Left ventricle myocardium inferior (tissue), 1 donor: ENCODE data around the gene CDK7. TPM values are rescaled to one million over a fixed set of nuclear protein-coding genes. Genes with fewer than 3 reads are reported as not detected.

Experiments
- DNase-seq: peaks from one replicate; pipeline ENCODE4 v3.0.0-alpha.2; 2020
- H3K27ac ChIP-seq: fragments of 200-600 bp; replicated peaks from 2 replicates; pipeline ENCODE4 v1.8.0; 2021
- H3K27me3 ChIP-seq: fragments of 200-600 bp; 2 replicates; pipeline ENCODE4 v1.8.0; 2021; ENCODE audit warnings: low read depth
- H3K36me3 ChIP-seq: fragments of 200-600 bp; 2 replicates; pipeline ENCODE4 v1.8.0; 2021
- H3K4me1 ChIP-seq: fragments of 200-600 bp; 2 replicates; pipeline ENCODE4 v1.8.0; 2021
- H3K4me3 ChIP-seq: fragments of 200-600 bp; 2 replicates; pipeline ENCODE4 v1.8.0; 2021; ENCODE audit warnings: mild to moderate bottlenecking, moderate library complexity
- H3K9me3 ChIP-seq: fragments of 200-600 bp; replicated peaks from 2 replicates; pipeline ENCODE4 v1.8.0; 2021
- CTCF ChIP-seq: fragments of 200-600 bp; IDR thresholded peaks from 2 replicates; pipeline ENCODE4 v1.8.0; 2021; ENCODE audit warnings: antibody characterized with exemption, mild to moderate bottlenecking, borderline replicate concordance
- intact Hi-C: fragments of 100-400 bp; cut with micrococcal nuclease; formaldehyde crosslinking; loops from one replicate; pipeline ENCODE4 v1.11.0; 2022
- total RNA-seq: library from RNA; stranded (reverse); fragmentation: NEBNext Ultra II Directional; extraction: Animal tissue kit (Norgen Biotek cat#: 25700); gene quantifications from one replicate; pipeline ENCODE4 v1.2.1, GENCODE V29; 2021
- donor health status: DM: no; HTN: yes; CAD: no; lungs with severe emphysema.

Gene CDK7
- total RNA-seq, 1 donor from 2014 or later, result 10.5 TPM

GRCh38 chr5:69238760-69239251 lies 4.1 kb downstream of the CDK7 start:
- H3K27me3 ChIP-seq, result no peaks in the 10 kb centered on the region
- peaks cover 20% of the 10 kb centered on the region for H3K36me3 ChIP-seq
- no peak overlapping the region for H3K4me3 ChIP-seq
- peaks cover 33% of the 10 kb centered on the region for H3K4me1 ChIP-seq
- TF ChIP-seq CTCF, result no peak
- DNase-seq, result no peak
- intact Hi-C loops, result loop anchor here (10.0 kb wide), 1 partner anchor 144 kb away; the partner anchor contains the start of gene SLC30A5
- no peak overlapping the region for H3K27ac ChIP-seq
- H3K9me3 ChIP-seq, result no peaks in the 10 kb centered on the region

GRCh38 chr5:69242215-69242927 lies 7.7 kb downstream of the CDK7 start:
- no peak overlapping the region for H3K27ac ChIP-seq
- H3K4me3 ChIP-seq, result no peak overlapping the region
- no peak for TF ChIP-seq CTCF
- H3K27me3 ChIP-seq, result no peaks in the 10 kb centered on the region
- no peak for DNase-seq
- no peaks in the 10 kb centered on the region for H3K9me3 ChIP-seq
- H3K4me1 ChIP-seq, result peaks cover 6% of the 10 kb centered on the region
- intact Hi-C loops, result no loop called here
- H3K36me3 ChIP-seq, result peaks cover 17% of the 10 kb centered on the region

GRCh38 chr5:69245031-69245430 lies 10.3 kb downstream of the CDK7 start:
- no peak for DNase-seq
- no peaks in the 10 kb centered on the region for H3K27me3 ChIP-seq
- intact Hi-C loops, result no loop called here
- H3K27ac ChIP-seq, result no peak overlapping the region
- H3K4me3 ChIP-seq, result no peak overlapping the region
- peaks cover 13% of the 10 kb centered on the region for H3K9me3 ChIP-seq
- peaks cover 18% of the 10 kb centered on the region for H3K36me3 ChIP-seq
- peaks cover 1% of the 10 kb centered on the region for H3K4me1 ChIP-seq
- no peak for TF ChIP-seq CTCF

GRCh38 chr5:69248019-69248418 lies 13.3 kb downstream of the CDK7 start:
- TF ChIP-seq CTCF, result no peak
- no peaks in the 10 kb centered on the region for H3K27me3 ChIP-seq
- H3K27ac ChIP-seq, result no peak overlapping the region
- intact Hi-C loops, result no loop called here
- no peaks in the 10 kb centered on the region for H3K4me1 ChIP-seq
- peaks cover 13% of the 10 kb centered on the region for H3K9me3 ChIP-seq
- H3K36me3 ChIP-seq, result peaks cover 10% of the 10 kb centered on the region
- H3K4me3 ChIP-seq, result no peak overlapping the region
- no peak for DNase-seq

- no peak for TF ChIP-seq CTCF
- no peak for DNase-seq
- no peaks in the 10 kb centered on the region for H3K27me3 ChIP-seq
- peaks cover 11% of the 10 kb centered on the region for H3K36me3 ChIP-seq
- H3K27ac ChIP-seq, result no peak overlapping the region
- intact Hi-C loops, result no loop called here
- peaks cover 13% of the 10 kb centered on the region for H3K9me3 ChIP-seq
- no peaks in the 10 kb centered on the region for H3K4me1 ChIP-seq
- no peak overlapping the region for H3K4me3 ChIP-seq
These were observed 15.9 kb downstream of the CDK7 start for GRCh38 chr5:69250593-69250992.
